Measurements from ENCODE around the gene SYNE3.

The SYNE3 gene

GRCh38 chr14:95557291-95557690, 40.8 kb upstream of the SYNE3 start:
- no peak for TF ChIP-seq CTCF (IDR thresholded peaks at IDR 0.05; ENCODE audit: low read depth, low read length)
- no peak for DNase-seq (ENCODE audit: low read depth in 2 of 2)
- no peak overlapping the region for H3K4me3 ChIP-seq (replicated peaks in 1 of 2; ENCODE audit: low read depth in 2 of 2, low read length in 2 of 2)

- no peak overlapping the region for H3K4me3 ChIP-seq (replicated peaks in 1 of 2; ENCODE audit: low read depth in 2 of 2, low read length in 2 of 2)
- DNase-seq (ENCODE audit: low read depth in 2 of 2): no peak
- no peak for TF ChIP-seq CTCF (IDR thresholded peaks at IDR 0.05; ENCODE audit: low read depth, low read length)
Observed at GRCh38 chr14:95555053-95555452, 38.6 kb upstream of the SYNE3 start.

GRCh38 chr14:95553141-95553540, 36.7 kb upstream of the SYNE3 start:
- DNase-seq (ENCODE audit: low read depth in 2 of 2): no peak
- TF ChIP-seq CTCF (IDR thresholded peaks at IDR 0.05; ENCODE audit: low read depth, low read length): no peak
- H3K4me3 ChIP-seq (replicated peaks in 1 of 2; ENCODE audit: low read depth in 2 of 2, low read length in 2 of 2): no peak overlapping the region

GRCh38 chr14:95551435-95551834, 35.0 kb upstream of the SYNE3 start:
- no peak for DNase-seq (ENCODE audit: low read depth in 2 of 2)
- TF ChIP-seq CTCF (IDR thresholded peaks at IDR 0.05; ENCODE audit: low read depth, low read length): no peak

GRCh38 chr14:95549656-95550585, 33.5 kb upstream of the SYNE3 start:
- no peak for TF ChIP-seq CTCF (IDR thresholded peaks at IDR 0.05; ENCODE audit: low read depth, low read length)
- no peak for DNase-seq (ENCODE audit: low read depth in 2 of 2)
- H3K4me3 ChIP-seq (replicated peaks in 1 of 2; ENCODE audit: low read depth in 2 of 2, low read length in 2 of 2): no peak overlapping the region

More at GRCh38 chr14:95551435-95551834, 35.0 kb upstream of the SYNE3 start:
- no peak overlapping the region for H3K4me3 ChIP-seq (replicated peaks in 1 of 2; ENCODE audit: low read depth in 2 of 2, low read length in 2 of 2)

GRCh38 chr14:95548328-95548929, 32.0 kb upstream of the SYNE3 start:
- no peak overlapping the region for H3K4me3 ChIP-seq (replicated peaks in 1 of 2; ENCODE audit: low read depth in 2 of 2, low read length in 2 of 2)
- no peak for DNase-seq (ENCODE audit: low read depth in 2 of 2)
- no peak for TF ChIP-seq CTCF (IDR thresholded peaks at IDR 0.05; ENCODE audit: low read depth, low read length)

All from cardiac fibroblast (primary cell).